Limb (tissue), 2 donors: ENCODE measurements around the gene SDHAF2.
"Not testable (repeated sequence)": the region's sequence is repeated elsewhere in the genome, so short reads cannot be mapped to it uniquely, and the experiment has no call there.

Experiments used
- DNase-seq, 2 donors: peaks; one replicate each; pipeline ENCODE4 v3.0.0-alpha.2; 2016; ENCODE audit errors: extremely low spot score in 2 of 2

SDHAF2 gene

GRCh38 chr11:61425367-61426131, 4.4 kb upstream of the SDHAF2 start:
- no peak for DNase-seq

- DNase-seq: peak; percentile 60 to 83
These were observed 606 bp upstream of the SDHAF2 start for GRCh38 chr11:61429346-61429690.

GRCh38 chr11:61430839-61431238, 915 bp downstream of the SDHAF2 start:
- DNase-seq: not testable (repeated sequence)

GRCh38 chr11:61437496-61437895, 7.6 kb downstream of the SDHAF2 start:
- DNase-seq: no peak

- DNase-seq: no peak
These were observed 9.7 kb downstream of the SDHAF2 start for GRCh38 chr11:61439615-61440014.

GRCh38 chr11:61442616-61443015, 12.7 kb downstream of the SDHAF2 start:
- no peak for DNase-seq

- DNase-seq: no peak
These were observed 15.6 kb downstream of the SDHAF2 start for GRCh38 chr11:61445516-61445915.

GRCh38 chr11:61446211-61446651, 16.3 kb downstream of the SDHAF2 start:
- DNase-seq: peak; percentile 83 to 88

- DNase-seq: no peak
These were observed 18.0 kb downstream of the SDHAF2 start for GRCh38 chr11:61447601-61448551.

GRCh38 chr11:61448552-61448927, 18.6 kb downstream of the SDHAF2 start:
- DNase-seq: no peak

- no peak for DNase-seq
These were observed 22.9 kb downstream of the SDHAF2 start for GRCh38 chr11:61452825-61453224.

- DNase-seq: no peak
These were observed 23.8 kb downstream of the SDHAF2 start for GRCh38 chr11:61453695-61454094.

- no peak for DNase-seq
These were observed 24.6 kb downstream of the SDHAF2 start for GRCh38 chr11:61454520-61454919.

GRCh38 chr11:61460474-61460881, 30.6 kb downstream of the SDHAF2 start:
- DNase-seq: peak in 1 of 2 donors; percentile 35

- no peak for DNase-seq
These were observed 31.1 kb downstream of the SDHAF2 start for GRCh38 chr11:61460986-61461385.

GRCh38 chr11:61467602-61468001, 37.7 kb downstream of the SDHAF2 start:
- DNase-seq: not testable (repeated sequence)

GRCh38 chr11:61468002-61468401, 38.1 kb downstream of the SDHAF2 start:
- DNase-seq: no peak

- no peak for DNase-seq
These were observed 42.4 kb downstream of the SDHAF2 start for GRCh38 chr11:61472282-61472681.

GRCh38 chr11:61472868-61473267, 42.9 kb downstream of the SDHAF2 start:
- DNase-seq: no peak

GRCh38 chr11:61473370-61474012, 43.6 kb downstream of the SDHAF2 start:
- DNase-seq: no peak

GRCh38 chr11:61474013-61474643, 44.2 kb downstream of the SDHAF2 start:
- DNase-seq: no peak
